OCI-LY3 (cell line): ENCODE results near the gene SLC27A1.
A peak's percentile ranks its signal among the peaks of the same experiment; 100 is the strongest.

Experiments used
- EZH2phosphoT487 ChIP-seq: fragments of 200-600 bp; shearing (Covaris generic); IDR thresholded peaks from 2 replicates; pipeline ENCODE4 v1.6.1; 2018; ENCODE audit warnings: antibody characterized with exemption, mixed run types, low read depth
- TF ChIP-seq, protein P1 (sequence below): fragments of 200-600, 300-600 bp; sonication (generic); IDR thresholded peaks from 2 replicates; pipeline ENCODE4 v1.5.1; 2014; ENCODE audit warnings: antibody characterized with exemption, low read length, low read depth

DNA sequence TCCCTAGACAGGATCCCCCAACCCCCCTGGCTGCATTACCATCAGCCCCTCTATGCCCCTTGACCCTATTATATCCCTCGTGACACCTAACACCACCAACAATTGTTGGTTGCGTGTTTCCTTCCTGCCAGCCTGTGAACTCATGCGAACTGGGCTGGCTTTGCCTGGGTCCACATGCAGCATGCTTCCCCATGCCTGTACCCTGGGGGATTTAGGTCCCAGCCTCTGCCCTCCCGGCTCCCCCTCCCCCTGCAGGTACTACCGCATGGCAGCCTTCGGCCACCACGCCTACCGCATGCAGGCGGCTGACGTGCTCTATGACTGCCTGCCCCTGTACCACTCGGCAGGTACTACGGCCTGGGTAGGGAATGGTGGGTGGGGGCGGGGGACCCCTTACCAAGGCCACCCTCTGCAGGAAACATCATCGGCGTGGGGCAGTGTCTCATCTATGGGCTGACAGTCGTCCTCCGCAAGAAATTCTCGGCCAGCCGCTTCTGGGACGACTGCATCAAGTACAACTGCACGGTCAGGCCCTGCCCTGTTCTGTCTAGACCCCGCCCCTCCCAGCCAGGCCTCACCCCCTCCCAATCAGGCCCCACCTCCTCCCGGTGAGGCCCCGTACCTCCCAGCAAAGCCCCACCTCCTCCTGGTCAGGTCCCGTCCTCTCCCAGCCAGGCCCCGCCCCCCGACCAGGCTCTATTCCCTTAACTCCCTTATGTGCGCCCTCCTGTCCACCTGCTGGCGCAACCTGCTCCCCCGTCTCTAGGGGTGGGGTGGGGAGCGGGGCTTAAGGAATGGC is 18.5 kb downstream of the SLC27A1 start:
- TF ChIP-seq, protein P1, sequence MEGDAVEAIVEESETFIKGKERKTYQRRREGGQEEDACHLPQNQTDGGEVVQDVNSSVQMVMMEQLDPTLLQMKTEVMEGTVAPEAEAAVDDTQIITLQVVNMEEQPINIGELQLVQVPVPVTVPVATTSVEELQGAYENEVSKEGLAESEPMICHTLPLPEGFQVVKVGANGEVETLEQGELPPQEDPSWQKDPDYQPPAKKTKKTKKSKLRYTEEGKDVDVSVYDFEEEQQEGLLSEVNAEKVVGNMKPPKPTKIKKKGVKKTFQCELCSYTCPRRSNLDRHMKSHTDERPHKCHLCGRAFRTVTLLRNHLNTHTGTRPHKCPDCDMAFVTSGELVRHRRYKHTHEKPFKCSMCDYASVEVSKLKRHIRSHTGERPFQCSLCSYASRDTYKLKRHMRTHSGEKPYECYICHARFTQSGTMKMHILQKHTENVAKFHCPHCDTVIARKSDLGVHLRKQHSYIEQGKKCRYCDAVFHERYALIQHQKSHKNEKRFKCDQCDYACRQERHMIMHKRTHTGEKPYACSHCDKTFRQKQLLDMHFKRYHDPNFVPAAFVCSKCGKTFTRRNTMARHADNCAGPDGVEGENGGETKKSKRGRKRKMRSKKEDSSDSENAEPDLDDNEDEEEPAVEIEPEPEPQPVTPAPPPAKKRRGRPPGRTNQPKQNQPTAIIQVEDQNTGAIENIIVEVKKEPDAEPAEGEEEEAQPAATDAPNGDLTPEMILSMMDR = peak; percentile 35
- no peak for TF ChIP-seq EZH2phosphoT487
